GM18499 (cell line): ENCODE measurements around the gene NEXMIF.
A peak's percentile ranks its signal among the peaks of the same experiment; 100 is the strongest.
"Not testable (repeated sequence)": the region's sequence is repeated elsewhere in the genome, so short reads cannot be mapped to it uniquely, and the experiment has no call there.

Source experiments
- ATAC-seq: cut with Tn5 transposase; IDR thresholded peaks from one replicate; pipeline ENCODE4 v1.9.1; 2021; ENCODE audit warnings: moderate number of reproducible peaks; ENCODE audit not compliant: insufficient read depth, unreplicated experiment

Gene NEXMIF

GRCh38 chrX:74925225-74926088 is at the start of gene NEXMIF:
NEXMIF (minus strand) TSS chrX:74925452.
- no peak for ATAC-seq

GRCh38 chrX:74961962-74962361 is 36.7 kb upstream of the NEXMIF start:
- ATAC-seq, result not testable (repeated sequence)

DNA sequence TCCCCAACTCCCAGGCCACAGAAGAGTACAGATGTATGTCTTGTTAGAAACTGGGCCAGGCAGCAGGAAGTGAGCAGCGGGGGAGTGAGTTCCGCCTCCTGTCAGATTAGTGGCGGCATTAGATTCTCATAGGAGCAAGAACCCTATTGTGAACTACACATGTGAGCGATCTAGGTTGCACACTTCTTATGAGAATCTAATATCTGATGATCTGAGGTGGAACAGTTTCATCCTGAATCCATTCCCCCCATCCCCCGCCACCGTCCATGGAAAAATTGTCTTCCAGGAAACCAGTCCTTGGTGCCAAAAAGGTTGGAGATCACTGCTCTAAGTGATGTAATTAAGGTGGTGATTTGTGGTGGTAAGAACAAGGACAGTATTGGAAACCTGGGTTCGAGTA is 24.5 kb upstream of the NEXMIF start:
- ATAC-seq, result no peak

DNA sequence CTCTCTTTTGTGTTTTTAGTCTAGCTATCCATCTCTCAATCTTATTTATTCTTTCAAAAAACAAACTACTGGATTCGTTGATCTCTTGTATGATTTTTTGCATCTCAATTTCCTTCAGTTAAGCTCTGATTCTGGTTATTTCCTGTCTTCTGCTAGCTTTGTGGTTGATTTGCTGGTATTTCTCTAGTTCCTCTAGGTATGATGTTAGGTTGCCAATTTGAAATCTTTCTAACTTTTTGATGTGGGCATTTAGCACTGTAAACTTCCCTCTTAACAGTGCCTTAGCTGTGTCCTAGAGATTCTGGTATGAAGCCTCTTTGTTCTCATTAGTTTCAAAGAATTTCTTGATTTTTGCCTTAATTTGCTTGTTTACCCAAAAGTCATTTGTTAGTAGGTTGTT is 15.2 kb upstream of the NEXMIF start:
- no peak for ATAC-seq

GRCh38 chrX:74931214-74931613 is 6.0 kb upstream of the NEXMIF start:
- ATAC-seq, result no peak

GRCh38 chrX:74924449-74925224 is 615 bp downstream of the NEXMIF start:
- no peak for ATAC-seq

DNA sequence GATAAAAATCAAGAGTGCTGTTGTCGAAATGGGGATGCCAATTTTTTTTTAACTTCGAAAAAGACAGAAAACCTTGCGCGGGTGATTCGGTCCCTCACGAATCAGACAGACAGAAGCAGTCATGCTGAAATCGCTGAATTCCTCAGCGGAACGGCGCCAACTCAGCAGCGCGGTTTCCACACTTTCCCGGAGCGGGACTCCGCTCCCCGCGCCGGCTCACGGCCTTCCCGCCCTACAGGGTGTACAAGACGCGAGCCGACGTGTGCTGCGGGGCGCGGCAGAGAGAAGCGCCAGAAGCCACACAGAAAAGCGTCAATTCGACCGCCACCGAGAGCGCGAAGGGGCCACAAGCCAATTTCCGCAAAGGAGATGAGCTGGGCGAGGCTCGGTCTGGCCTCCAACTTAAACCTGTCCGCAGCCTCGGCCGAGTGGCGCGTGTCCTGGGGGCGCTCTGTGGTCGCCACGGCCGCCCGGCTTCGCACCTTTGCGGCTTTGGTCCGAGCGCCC is 1.3 kb downstream of the NEXMIF start:
- no peak for ATAC-seq

DNA sequence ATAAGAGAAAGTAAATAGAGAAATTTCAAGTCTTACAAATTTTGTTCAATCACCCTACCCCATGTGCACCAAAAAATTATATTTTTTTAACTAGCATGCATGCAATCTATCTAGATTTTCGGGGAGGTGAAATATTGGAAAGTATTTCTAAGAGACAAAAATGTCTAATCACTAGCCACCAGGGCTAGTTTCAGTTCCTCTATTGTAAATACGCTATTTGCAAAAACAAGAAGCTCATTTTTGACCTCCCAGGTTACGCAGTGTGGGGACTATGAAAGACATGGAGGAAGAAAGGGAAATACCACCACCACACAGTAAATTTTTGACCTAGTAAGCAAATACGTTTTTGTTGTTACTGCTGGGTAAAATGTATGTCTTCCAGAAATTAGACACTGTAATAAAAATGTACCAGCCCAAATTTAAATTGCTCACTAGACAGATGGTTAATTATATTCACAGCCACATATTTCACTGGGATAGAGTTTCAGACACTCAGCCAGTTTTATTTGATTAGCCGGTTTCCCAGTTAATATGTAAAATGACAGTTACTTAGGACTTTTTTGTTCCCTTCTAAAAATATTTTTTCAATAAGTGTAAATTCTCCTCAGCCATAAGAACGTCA is 2.2 kb downstream of the NEXMIF start:
- ATAC-seq, result peak; percentile 85

- peak; percentile 67 for ATAC-seq
Measured at GRCh38 chrX:74911494-74911893, 13.8 kb downstream of the NEXMIF start.

GRCh38 chrX:74906417-74906816 is 18.8 kb downstream of the NEXMIF start:
- ATAC-seq, result no peak

GRCh38 chrX:74902806-74903205 is 22.4 kb downstream of the NEXMIF start:
- ATAC-seq, result no peak

- no peak for ATAC-seq
Measured at GRCh38 chrX:74892561-74892960, 32.7 kb downstream of the NEXMIF start.

GRCh38 chrX:74890676-74891430 is 34.4 kb downstream of the NEXMIF start:
- ATAC-seq, result peak; percentile 85

DNA sequence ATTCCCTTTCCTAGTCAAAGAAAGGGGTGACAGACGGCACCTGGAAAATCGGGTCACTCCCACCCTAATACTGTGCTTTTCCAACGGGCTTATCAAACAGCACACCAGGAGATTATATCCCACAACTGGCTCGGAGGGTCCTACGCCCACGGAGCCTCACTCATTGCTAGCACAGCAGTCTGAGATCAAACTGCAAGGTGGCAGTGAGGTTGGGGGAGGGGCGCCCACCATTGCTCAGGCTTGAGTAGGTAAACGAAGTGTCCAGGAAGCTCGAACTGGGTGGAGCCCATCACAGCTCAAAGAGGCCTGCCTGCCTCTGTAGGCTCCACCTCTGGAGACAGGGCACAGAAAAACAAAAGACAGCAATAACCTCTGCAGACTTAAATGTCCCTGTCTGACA is 42.9 kb downstream of the NEXMIF start:
- not testable (repeated sequence) for ATAC-seq

DNA sequence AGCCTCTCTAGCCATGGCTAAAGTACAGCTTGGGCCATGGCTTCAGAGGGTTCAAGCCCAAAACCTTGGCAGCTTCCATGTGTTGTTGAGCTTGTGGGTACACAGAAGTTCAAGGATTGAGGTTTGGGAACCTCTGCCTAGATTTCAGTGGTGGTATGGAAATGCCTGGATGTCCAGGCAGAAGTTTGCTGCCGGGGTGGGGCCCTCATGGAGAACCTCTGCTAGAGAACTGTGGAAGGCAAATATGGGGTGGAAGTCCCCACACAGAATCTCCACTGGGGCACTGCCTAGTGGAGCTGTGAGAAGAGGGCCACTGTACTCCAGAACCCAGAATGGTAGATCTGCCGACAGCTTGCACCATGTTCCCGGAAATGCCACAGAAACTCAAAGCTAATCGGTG is 59.5 kb downstream of the NEXMIF start:
- no peak for ATAC-seq

DNA sequence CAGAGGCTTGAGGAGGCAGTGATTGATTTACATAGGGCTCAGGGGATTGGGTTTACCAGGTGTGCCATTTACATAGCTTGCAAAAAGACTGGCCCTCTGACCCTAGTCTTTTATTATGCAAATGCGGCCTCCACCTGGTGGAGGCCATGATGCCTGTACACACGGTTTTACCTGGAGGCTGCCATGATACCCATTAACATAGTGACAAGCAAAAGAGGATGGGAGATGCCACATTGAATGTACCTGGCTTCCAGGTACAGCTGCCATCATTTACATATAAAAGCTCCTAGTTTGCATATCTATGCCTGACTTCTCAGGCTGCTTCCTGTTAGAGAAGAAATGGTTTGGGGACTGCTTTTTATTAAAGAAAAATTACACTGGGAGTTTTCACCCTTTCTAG is 72.0 kb downstream of the NEXMIF start:
- no peak for ATAC-seq

GRCh38 chrX:74835566-74835965 is 89.7 kb downstream of the NEXMIF start:
- no peak for ATAC-seq

DNA sequence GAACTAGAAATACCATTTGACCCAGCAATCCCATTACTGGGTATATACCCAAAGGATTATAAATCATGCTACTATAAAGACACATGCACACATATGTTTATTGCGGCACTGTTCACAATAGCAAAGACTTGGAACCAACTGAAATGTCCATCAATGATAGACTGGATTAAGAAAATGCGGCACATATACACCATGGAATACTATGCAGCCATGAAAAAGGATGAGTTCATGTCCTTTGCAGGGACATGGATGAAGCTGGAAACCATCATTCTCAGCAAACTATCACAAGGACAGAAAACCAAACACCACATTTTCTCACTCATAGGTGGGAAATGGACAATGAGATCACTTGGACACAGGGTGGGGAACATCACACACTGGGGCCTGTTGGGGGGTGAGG is 105.5 kb downstream of the NEXMIF start:
- not testable (repeated sequence) for ATAC-seq

GRCh38 chrX:74814681-74815080 is 110.6 kb downstream of the NEXMIF start:
- no peak for ATAC-seq

- no peak for ATAC-seq
Measured at GRCh38 chrX:74804574-74804973, 120.7 kb downstream of the NEXMIF start.
